UCSD-AML1 (cell line): ENCODE results near the gene MERTK.

ENCODE experiments used
- DNase-seq: peaks from one replicate; lab custom pipeline; 2025; ENCODE audit not compliant: unreplicated experiment; lab: John Stamatoyannopoulos, UW

The MERTK gene

DNA sequence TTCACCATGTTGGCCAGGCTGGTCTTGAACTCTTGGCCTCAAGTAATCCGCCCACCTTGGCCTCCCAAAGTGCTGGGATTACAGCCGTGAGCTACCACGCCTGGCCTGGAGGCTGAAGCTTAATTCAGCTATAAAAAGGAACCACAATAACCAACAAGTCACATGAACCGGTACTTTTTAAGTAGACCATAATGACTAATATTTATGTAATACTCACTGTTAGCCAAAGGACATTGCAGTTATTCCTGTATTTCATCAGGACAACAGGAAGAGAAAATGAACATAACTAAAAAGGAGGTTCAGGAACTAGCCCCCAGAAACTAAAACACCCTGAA, 107.6 kb downstream of the MERTK start:
- no peak for DNase-seq

DNA sequence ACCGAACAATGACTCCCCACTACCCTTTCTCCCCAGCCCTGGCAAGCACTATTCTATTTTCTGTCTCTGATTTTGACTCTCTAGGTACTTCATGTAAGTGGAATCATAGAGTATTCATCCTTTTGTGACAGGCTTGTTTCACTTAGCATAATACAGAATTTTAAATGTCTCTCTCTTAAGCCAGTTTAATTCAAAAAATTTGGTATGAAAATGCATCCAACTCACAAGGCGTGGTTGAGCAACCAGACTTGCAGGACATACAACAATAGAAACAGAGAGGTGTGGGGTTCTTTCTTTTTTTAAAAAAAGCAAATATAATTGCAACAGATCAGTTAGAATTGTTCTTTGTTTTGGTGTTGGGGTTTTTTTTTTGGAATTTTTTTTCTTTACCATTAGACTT, 109.1 kb downstream of the MERTK start:
- DNase-seq: no peak

DNA sequence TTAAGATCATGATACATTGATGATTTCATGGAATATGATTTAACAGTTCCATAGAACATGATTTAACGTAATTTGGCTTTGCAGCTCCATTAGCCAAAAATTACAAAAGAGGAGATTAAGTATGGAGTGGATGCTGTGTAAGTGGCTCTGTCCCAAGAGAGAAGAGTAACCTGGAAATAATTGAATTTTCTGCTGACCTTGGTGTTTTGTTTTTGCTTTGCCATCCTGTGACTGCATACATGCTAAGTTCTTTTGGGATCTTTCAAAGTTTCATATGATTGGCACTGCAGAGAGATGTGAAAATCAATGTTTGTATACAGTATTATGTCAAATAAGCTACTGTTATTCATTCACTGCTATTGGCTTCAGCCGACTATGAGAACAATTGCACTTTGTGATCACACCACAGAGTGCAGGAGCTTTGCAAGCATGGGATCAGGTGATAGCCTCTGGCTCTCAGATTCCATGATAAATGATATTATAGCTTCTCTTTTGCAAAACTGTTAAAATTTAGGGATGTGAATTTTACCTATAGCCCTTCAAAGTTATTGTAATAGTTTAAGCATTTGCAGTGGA, 110.6 kb downstream of the MERTK start:
- no peak for DNase-seq

DNA sequence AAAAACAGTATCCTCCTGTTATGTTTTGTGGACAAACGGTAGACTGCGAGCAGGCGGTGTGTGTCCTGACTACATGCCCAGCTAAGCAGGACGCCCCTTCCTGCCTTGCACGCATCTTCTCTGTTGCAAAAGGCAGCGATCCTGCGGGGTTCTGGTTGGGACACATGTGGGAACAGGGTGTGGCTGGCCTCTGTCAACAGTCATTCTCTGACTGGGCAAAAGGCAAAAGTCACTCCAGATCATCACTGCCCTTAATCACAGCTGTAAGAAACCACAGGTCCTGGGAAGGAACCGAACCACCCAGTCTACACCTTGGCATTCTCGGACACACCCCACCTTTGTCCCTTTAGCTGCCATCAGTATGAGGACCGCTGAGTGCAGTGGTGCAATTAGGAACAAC, 112.3 kb downstream of the MERTK start:
- DNase-seq: no peak

DNA sequence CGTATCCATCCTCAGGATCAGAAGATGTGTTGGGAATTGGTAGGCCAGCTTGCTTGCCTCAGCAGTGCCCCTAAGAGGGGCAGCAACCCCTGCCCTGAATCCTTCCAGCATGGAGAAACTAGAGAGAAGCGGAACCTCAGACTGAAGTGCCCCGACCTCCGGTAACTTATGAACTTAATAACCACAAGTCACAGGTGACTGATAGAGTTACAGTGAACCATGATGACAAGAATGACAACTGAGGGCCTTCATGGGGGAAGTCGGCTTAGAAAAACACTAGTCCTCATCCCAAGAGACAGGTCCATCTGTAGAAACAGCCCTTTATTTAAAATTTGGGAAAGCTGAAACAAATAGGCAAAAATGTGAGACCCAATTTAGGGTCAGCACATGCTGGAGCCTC, 114.1 kb downstream of the MERTK start:
- no peak for DNase-seq

DNA sequence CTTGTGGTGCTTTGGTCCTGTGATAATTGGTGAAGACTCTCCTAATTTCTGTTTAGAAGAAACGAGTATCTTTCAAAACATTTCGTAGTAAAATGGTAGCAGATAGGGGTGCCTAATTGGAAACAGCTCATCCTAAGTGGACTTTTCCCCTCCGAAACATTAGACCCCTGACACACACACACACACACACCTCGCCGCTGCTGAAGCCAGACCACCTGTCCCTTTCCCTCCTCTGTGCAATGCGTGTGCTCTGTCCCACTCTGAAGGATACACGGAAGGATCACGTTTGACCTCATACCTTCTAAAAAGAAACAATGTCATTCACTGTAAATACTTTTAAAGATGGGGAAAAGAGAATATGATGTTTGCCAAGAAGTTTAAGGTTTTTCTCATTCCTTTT, 120.4 kb downstream of the MERTK start:
- no peak for DNase-seq

DNA sequence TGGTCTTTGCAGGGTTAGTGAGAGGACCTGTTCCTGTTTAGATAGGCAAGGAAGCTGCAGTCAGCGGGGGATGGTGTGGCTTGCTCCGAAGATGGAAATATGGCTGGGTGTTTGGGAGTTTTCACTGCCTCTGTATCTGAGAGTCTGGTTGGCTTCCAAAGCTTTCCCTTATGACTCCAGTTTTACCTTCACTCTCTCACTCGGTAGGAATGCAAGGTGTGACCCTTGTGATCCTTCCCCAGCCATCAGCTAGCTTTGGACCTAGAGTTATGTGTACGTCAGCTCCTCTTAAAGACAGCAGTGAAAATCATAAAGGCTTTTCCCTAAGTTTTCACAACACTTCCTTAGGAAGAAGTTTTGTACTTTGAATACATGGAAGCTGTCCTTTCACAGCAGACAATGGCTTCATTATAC, 121.2 kb downstream of the MERTK start:
- DNase-seq: no peak

DNA sequence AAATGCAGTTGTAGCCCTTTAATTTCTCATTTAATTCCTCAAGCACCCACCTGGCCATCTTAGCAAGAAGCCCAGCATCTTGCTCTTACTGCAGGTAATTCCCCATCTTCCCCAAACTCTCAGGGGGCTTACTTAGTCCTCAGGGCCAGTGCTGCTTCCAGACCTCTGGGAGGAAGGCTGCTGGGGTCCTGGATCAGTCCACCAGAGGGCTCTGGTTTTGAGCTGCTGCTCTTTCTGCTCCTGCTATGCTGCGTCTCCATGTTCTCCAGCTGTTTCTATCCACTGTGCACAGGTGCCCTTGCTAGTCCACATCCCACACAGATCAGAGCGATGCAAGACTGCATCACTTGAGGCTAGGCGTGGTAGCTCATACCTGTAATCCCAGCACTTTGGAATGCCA, 122.2 kb downstream of the MERTK start:
- no peak for DNase-seq

DNA sequence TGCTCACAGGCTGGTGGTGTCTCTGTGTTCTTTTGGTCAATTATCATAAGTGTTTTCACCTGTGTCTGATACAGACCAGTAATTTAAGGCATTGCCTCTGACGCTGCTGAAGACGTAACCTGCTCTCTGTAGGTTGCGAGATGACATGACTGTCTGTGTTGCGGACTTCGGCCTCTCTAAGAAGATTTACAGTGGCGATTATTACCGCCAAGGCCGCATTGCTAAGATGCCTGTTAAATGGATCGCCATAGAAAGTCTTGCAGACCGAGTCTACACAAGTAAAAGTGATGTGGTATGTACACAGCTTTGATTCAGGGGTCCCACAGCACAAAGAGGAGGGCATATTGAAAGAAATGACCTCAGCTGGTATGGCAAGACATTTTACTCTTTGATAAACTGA, 122.9 kb downstream of the MERTK start:
- no peak for DNase-seq

DNA sequence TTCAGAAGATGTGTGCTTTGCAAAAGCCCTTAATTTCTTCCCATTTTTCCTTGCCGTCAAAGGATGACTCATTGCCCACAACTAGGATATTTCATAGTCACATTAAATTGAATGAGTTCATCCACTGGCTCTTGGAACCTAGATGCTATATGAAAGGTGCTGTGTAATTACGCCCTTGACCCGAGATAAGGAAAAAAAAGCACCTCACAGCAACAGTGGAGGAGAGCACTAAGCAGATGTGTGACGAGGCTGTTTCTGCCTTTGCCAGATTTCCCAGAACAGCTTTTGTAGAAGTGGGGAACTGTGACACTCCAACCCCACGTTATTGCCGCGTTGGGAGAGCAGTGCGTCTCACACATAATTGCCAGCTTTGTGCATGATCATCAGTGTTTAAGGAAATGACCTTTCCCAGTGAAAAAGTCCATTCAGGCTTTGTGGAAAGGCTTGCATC, 123.4 kb downstream of the MERTK start:
- no peak for DNase-seq

DNA sequence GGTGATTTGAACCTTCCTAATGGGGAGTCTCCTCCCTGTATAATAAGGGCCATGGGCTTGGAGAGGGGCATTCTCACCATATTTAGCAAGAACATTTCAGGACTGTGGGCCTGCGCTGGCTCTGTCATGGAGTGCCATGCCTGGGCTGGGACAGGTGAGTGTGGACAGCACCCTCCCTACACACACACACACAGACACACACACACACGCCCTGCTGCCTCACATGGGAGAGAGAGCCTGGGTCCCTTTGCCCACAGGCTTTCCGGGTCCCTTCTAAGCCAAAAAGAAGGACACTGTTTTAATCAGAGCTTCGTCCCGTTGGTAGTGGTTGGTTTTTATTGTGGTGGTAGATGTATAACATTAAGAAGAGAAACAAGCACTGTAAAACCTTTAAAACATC, 125.3 kb downstream of the MERTK start:
- no peak for DNase-seq

DNA sequence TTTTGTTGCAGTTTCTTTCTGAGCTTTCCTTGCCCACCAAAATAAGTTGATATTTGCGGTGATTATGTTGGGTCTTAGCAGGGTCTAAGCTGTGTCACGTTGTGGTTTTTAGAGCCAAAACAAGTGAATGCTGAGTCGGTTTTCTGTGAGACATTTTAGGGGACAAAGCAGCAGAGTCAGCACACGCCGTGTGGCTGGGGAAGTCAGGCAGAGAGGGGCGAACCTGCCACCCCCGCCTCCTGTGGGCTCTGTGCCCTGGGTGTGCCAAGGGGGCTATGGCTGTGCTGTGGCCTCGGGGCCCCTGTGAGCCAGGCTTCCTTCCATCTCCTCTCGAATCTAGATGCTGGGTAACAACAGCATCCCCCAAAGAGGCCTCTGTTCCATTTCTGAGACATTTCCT, 125.8 kb downstream of the MERTK start:
- no peak for DNase-seq

DNA sequence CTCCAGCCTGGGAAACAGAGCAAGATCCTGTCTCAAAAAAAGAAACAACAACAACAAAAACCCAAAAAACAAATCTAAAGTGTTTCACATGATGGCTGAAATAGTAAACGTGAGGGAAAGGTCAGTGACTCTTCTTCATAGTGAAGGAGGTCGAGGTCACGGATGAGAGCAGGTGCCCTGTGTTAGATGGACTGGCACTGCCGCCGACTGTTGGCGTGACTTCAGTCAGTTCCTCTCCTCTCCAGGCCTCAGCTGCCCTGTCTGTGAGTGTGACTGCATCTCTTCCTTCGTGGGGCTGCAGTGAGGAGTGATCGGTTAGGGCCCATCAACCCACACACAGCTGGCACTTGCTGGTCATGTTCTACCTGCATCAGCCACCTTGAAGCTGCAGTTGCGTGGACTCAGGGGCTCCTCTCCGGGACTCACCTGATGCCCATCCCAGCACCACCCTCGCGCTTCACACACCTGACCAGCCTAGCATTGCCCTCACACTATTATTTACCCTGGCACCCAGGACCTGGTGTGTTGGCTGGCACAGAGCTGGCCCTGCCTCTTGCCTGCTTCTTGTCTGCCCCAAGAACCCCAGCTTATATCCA, 126.6 kb downstream of the MERTK start:
- no peak for DNase-seq

DNA sequence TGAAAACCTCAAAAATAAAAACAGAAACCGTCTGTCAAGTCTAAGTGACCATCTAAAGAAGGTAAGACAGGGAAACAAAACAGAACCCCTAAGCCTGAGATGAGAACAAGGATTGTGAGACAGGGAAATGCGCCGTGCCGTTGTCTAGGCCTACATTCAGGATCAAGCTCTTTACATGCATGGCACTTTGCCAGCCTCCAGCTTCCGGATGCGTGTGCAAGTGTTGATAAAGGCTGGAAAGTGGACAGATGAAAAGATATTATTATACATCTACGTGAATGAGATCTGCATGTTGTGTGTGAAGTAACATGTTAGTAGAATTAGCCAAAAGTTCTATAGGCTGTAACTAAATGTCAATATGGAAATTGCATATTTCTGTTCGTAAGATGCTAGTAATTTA, 128.1 kb downstream of the MERTK start:
- no peak for DNase-seq

DNA sequence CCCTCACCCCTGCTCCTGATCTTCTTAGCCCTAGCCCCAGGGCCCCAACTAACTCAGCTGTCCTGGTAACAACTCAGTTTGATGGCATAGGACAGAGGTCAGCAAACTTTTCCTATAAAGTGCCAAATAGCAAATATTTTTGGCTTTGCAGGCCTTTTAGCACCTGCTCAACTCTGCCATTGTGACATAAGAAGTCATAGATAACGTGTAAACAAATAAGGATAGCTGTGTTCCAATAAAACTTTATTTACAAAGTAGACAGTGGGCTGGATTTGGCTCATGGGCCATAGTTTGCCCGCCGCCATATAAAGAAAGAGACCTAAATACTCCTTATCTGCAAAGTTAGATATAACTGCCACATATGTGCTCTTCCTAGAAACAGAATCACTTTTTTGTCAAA, 129.4 kb downstream of the MERTK start:
- no peak for DNase-seq

DNA sequence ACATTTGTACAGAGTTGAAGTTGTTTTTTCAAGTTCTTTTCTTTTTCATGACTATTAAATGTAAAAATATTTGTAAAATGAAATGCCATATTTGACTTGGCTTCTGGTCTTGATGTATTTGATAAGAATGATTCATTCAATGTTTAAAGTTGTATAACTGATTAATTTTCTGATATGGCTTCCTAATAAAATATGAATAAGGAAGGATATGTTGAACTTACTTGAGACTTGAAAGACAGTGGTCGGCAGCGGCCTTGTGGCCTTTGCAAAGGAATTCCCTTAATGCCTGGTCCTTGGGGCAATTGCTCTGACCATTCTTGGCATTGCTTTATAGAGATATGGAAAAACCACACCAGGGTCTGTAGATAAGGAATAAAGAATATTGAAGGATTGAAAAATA, 130.8 kb downstream of the MERTK start:
- no peak for DNase-seq

DNA sequence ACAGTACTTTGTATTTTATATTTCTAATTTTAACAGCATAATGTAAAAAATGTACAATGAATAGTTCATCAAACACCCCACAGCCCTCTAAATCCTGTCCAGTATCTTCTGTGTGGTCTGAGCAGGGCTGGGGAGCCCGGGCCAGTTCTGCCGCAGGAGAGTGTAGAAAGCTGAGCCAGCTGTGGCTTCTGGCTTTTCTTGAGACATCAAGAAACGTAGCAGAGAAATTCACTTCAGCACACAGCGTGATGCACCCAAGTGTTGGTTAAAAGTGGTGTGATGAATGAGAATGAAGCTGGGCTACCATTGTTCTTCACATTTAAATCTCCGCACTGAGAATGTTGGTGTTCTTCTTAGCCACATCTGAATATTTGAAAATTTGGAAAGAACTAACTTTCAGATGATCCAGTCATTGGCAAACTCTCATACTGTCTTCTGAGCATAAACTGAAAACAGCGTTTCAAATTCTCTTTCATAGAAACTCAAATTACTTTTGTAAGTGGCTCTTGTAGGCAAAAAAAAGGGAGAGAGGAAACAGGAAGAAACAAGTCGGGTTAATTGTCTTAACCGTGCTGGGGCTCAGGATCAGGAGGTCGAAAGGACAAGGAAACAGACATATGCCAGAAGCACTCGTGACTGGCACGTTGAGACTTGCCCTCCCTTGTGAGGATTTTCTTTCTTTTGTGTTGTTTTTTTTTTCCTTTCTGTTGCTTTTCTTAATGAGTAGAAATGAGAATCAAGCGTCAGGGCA, 133.2 kb downstream of the MERTK start:
- DNase-seq: no peak

DNA sequence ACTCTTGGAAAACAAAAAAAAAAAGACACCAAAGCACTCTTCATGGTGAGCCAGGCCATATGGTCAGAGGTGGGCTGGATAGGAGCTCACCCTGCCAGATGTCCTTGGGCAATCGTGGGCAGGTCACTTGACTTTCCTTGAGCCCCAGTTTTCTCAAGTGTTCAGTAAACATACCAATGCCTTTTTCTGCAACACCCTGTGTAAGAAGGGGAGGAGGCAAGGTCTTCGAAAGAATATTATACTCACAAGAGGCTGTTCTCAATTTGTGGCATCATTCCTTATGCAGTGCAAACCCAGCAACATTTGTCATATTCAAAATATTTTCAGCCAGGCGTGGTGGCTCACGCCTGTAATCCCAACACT, 133.8 kb downstream of the MERTK start:
- DNase-seq: no peak

DNA sequence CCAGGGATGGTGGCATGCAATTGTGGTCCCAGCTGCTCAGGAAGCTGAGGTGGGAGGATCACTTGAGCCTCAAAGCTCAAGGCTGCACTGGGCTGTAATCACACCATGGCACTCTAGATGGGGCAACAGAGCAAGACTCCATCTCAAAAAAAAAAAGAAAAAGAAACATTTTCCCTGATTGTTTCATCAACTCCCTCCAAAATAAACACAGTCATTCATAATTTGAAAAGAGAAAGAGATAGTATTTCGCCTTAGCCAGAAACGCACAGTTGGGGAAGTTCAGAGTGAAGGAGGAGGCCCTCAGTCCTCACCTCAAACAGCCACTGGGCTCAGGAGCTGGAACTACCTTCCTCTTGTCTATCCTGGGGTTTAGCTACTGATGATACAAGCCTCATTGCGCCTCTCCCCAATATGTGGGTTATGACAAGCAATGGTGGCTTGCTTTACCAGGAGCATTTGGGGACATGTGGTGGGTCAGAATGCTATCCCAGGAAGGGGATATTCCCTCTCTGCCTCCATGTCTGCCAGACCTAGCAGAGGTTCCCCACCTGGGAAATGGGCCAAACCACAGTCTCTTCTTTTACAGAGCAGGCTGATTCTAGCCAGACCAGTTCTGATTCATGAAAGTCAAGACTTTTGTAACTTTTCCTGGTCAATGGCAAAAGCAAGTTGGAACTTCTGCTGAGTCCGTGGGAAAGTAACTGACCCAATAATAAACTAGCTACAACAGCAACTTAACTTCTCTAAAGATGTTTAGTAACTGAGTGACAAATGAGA, 134.5 kb downstream of the MERTK start:
- no peak for DNase-seq

DNA sequence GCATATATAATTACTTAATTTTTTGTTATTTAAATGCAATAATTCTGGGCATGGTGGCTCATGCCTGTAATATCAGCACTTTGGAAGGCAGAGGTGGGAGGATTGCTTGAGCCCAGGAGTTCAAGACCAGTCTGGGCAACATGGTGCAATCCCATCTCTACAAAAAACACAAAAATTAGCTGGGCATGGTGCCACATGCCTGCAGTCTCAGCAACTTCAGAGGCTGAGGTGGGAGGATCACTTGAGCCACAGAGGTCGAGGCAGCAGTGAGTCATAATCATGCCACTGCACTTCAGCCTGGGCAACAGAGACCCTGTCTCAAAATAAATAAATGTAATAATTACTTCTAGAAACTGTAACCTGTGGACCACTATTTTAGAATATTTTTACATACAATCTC, 135.2 kb downstream of the MERTK start:
- no peak for DNase-seq

DNA sequence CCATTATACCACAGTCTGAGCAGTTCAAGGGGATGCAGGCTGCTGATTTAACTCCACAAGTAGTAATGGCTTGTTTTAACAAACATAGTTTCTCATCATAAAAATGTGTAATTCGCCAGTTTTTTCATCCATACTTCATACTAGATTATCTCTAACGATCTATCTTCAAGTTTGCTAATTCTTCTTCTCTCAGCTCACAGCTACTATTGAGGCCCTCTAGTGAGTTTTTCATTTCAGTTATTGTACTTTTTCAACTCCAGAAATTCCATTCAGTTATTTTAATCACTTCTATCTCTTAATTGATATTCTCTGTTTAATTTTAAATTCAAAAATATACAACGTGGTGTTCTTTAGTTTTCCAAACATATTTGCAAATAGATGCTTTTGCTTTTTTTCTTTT, 136.5 kb downstream of the MERTK start:
- no peak for DNase-seq

DNA sequence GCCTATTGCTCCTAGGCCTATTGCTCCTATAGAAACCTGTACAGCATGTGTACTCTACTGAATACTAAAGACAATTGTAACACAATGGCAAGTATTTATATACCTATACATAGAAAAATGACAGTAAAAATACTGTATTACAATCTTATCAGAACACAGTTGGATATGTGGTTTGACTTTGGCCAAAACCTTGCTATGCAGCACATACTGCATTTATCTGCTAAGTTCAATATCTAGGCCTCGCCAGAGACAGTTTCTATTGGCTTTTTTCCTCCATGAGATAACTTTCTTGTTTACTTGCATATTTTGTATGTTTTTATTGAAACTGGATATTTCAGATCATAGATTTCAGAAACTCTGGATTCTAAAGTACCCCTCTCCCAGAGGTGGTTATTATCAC, 137.4 kb downstream of the MERTK start:
- no peak for DNase-seq
